ENCODE results near the gene CENPA. TPM values are rescaled to one million over a fixed set of nuclear protein-coding genes. Genes with fewer than 3 reads are reported as not detected.
A peak's percentile ranks its signal among the peaks of the same experiment; 100 is the strongest.

Gene CENPA
- total and polyA plus RNA-seq, 2 of the 13 experiments (the other 11 are each of a cell fraction or from before 2014, with no cell fraction given): 28.5 to 38.5 TPM

DNA sequence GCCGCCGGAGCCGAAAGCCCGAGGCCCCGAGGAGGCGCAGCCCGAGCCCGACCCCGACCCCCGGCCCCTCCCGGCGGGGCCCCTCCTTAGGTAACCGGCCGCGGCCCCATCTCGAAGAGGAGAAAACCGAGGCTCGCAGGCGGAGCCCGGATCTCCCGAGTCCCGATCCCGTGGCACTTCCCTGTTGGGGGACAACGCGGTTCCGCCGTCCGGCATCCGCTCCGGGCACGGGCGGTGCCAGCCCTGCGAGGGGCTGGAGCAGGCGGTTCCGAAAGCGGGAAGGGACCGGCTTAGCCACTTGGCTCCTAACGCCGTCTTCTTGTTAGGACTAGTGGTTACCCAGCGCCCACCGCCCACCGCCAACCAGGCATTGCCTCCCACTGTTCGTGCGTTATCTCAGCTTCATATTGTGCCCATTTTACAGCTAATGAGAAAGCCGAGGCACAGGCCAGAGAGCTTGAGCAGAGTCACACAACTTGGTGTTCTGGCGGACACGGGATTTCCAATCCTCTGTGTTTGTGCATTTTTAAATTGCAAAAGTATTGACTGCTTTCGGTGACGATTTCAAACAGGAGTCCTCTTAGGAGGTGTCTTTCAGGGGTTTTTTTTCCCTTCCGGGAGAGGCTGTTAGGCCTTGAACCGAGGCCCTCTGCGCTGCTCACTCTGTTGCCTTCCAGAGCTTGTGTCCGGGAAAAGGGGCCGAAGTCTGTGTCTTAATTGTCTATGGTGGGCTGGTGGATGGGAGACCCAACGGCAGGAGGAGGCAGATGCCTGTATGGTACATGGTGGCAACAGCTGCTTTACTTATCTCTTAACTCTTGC is 562 bp downstream of the CENPA start (continued):
- TF ChIP-seq ZSCAN12 (CRISPR knock-in tag; IDR thresholded peaks at IDR 0.05): no peak
- TF ChIP-seq ZNF614 (CRISPR knock-in tag; IDR thresholded peaks at IDR 0.05; ENCODE audit: borderline replicate concordance): no peak
- TF ChIP-seq RBFOX2 (IDR thresholded peaks at IDR 0.05; ENCODE audit: low read depth, low read length): peak; percentile 47
- TF ChIP-seq ZMYM2 (CRISPR knock-in tag; IDR thresholded peaks at IDR 0.05): peak; percentile 14; the same call in 1 of the 2 replicates
- no peak for TF ChIP-seq ZNF207 (IDR thresholded peaks at IDR 0.05; ENCODE audit: borderline replicate concordance)
- TF ChIP-seq ZNF30 (CRISPR knock-in tag; IDR thresholded peaks at IDR 0.05): no peak
- TF ChIP-seq ADNP (CRISPR knock-in tag; IDR thresholded peaks at IDR 0.05): 0 out of 2 replicates have a peak, but pooled peaks have one; percentile 7
- TF ChIP-seq THYN1 (CRISPR knock-in tag; IDR thresholded peaks at IDR 0.05; ENCODE audit: borderline replicate concordance, low read depth): no peak
- TF ChIP-seq RAD21 (CRISPR knock-in tag; IDR thresholded peaks at IDR 0.05): peak; percentile 6; the same call in 1 of the 2 replicates
- TF ChIP-seq ZNF598 (CRISPR knock-in tag; IDR thresholded peaks at IDR 0.05; ENCODE audit: borderline replicate concordance): no peak
- peak; percentile 78 for TF ChIP-seq AGO2 (optimal IDR thresholded peaks at IDR 0.05; ENCODE audit: low read depth, low read length)
- no peak for TF ChIP-seq SRSF4 (IDR thresholded peaks at IDR 0.05; ENCODE audit: low read depth, low read length, poor library complexity, severe bottlenecking)
- no peak for TF ChIP-seq ZNF335 (CRISPR knock-in tag; IDR thresholded peaks at IDR 0.05)
- TF ChIP-seq SOX5 (CRISPR knock-in tag; IDR thresholded peaks at IDR 0.05; ENCODE audit: borderline replicate concordance): no peak
- no peak for TF ChIP-seq HNF4G (IDR thresholded peaks at IDR 0.05; ENCODE audit: borderline replicate concordance, low read depth, low read length)
- TF ChIP-seq HNF4G (CRISPR knock-in tag; IDR thresholded peaks at IDR 0.05; ENCODE audit: borderline replicate concordance, low read depth): 0 out of 2 replicates have a peak, but pooled peaks have one; percentile 0
- no peak; the same call in 1 of the 2 replicates for TF ChIP-seq MXD4 (CRISPR knock-in tag; IDR thresholded peaks at IDR 0.05)
- TF ChIP-seq MYC (CRISPR knock-in tag; IDR thresholded peaks at IDR 0.05; ENCODE audit: borderline replicate concordance): peak; percentile 28; the same call in 1 of the 2 replicates
- no peak for TF ChIP-seq MTA1 (CRISPR knock-in tag; IDR thresholded peaks at IDR 0.05; ENCODE audit: borderline replicate concordance)
- TF ChIP-seq, protein P1, sequence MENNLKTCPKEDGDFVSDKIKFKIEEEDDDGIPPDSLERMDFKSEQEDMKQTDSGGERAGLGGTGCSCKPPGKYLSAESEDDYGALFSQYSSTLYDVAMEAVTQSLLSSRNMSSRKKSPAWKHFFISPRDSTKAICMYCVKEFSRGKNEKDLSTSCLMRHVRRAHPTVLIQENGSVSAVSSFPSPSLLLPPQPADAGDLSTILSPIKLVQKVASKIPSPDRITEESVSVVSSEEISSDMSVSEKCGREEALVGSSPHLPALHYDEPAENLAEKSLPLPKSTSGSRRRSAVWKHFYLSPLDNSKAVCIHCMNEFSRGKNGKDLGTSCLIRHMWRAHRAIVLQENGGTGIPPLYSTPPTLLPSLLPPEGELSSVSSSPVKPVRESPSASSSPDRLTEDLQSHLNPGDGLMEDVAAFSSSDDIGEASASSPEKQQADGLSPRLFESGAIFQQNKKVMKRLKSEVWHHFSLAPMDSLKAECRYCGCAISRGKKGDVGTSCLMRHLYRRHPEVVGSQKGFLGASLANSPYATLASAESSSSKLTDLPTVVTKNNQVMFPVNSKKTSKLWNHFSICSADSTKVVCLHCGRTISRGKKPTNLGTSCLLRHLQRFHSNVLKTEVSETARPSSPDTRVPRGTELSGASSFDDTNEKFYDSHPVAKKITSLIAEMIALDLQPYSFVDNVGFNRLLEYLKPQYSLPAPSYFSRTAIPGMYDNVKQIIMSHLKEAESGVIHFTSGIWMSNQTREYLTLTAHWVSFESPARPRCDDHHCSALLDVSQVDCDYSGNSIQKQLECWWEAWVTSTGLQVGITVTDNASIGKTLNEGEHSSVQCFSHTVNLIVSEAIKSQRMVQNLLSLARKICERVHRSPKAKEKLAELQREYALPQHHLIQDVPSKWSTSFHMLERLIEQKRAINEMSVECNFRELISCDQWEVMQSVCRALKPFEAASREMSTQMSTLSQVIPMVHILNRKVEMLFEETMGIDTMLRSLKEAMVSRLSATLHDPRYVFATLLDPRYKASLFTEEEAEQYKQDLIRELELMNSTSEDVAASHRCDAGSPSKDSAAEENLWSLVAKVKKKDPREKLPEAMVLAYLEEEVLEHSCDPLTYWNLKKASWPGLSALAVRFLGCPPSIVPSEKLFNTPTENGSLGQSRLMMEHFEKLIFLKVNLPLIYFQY (CRISPR knock-in tag; IDR thresholded peaks at IDR 0.05; ENCODE audit: borderline replicate concordance): no peak
- TF ChIP-seq ARHGAP35 (CRISPR knock-in tag; IDR thresholded peaks at IDR 0.05; ENCODE audit: borderline replicate concordance): no peak
- no peak for TF ChIP-seq ZNF33B (CRISPR knock-in tag; IDR thresholded peaks at IDR 0.05)
- TF ChIP-seq ZNF766 (CRISPR knock-in tag; IDR thresholded peaks at IDR 0.05; ENCODE audit: borderline replicate concordance): no peak
- no peak for TF ChIP-seq KLF13 (CRISPR knock-in tag; IDR thresholded peaks at IDR 0.05)
- no peak for TF ChIP-seq SATB2 (CRISPR knock-in tag; IDR thresholded peaks at IDR 0.05)
- no peak for TF ChIP-seq ZNF781 (CRISPR knock-in tag; IDR thresholded peaks at IDR 0.05; ENCODE audit: borderline replicate concordance, not compliant biosample characterization)
- no peak for TF ChIP-seq ZNF382 (CRISPR knock-in tag; IDR thresholded peaks at IDR 0.05; ENCODE audit: borderline replicate concordance)
- no peak for TF ChIP-seq BHLHE40 (IDR thresholded peaks at IDR 0.05; ENCODE audit: low read length)
- no peak for TF ChIP-seq REL (CRISPR knock-in tag; conservative IDR thresholded peaks at IDR 0.05)

Data from HepG2 (cell line).